Suppressor macrophage (primary cell): ENCODE results near the gene VWC2.

Experiments used
- DNase-seq, 4 experiments: peaks; one replicate each; pipeline ENCODE4 v3.0.0-alpha.2; 2020 to 2022
- total RNA-seq, 17 experiments: gene quantifications; one replicate each; lab custom pipeline; 2026; ENCODE audit warnings: mixed read lengths in 6 of 17, inconsistent platforms in 3 of 17; lab: John Stamatoyannopoulos, UW

The VWC2 gene
- 0 to 3.4 (median 0) reads per million in 17 experiments for total RNA-seq

DNA sequence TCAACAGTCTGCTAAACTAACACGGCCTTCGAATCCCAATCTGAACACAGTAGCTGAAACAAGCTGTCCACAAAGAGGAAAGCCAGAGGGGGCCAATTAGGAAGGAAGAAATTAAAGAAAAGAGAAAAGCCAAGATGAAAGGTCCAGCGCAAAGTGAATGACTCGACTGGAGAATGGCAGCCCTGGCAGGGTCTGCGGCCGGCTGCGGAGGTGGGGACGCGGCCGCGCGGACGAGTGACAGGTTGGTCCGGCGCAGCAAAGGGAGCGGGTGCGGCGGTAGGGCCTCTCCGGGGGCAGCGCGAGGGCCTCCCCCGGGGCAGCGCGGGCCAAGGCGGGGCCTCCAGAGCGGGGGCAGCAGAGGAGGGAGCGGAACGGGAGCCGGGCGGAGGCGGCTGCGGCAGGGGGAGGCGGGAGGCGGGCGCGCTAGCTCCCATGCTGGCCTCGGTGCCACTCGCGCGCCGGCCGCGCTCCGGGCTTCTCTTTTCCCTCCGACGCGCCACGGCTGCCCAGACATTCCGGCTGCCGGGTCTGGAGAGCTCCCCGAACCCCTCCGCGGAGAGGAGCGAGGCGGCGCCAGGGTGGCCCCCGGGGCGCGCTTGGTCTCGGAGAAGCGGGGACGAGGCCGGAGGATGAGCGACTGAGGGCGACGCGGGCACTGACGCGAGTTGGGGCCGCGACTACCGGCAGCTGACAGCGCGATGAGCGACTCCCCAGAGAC, at the start of gene VWC2:
Gene VWC2 (plus strand): TSS at position 421 of the 718 bp plus-strand sequence. CDS start 1,798 bp downstream, outside the sequence.
- peak in 2 of 4 experiments; percentile 13 to 24 for DNase-seq

DNA sequence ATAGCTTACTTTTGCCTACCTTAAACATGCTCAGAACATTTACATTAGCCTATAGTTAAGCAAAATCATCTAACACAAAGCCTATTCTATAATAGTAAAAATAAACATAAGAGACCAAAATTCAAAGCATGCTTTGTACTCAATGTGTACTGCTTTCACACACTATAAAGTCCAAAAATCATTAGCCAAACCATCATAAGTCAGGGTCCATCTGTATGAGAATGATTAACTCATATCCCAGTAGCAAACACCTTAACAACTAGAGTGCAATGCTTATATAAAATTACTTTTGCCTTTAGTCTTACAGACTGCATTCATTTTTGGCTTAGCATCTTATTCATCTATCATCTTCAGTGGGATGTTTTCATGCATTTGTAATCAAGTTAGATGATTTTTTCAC, 49.4 kb upstream of the VWC2 start:
- DNase-seq, result no peak

DNA sequence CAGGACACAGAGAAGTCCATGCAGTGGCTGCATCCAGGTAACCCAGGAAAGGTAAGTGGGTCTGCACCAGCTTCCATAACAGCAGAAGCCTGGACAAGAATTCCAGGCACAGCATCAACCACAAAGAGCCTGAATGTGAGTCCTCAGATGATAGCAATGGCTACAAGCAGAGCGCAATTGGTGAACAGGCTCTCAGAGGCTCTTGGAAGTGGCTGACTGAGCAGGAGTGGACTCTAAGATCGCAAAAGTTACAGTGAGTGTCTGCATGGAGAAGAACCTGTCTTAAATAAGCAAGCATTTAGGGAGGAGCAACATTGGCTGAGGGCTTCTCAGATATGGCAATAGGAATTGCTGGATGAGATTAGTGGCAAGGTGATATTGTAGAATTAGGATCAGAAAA, 41.6 kb upstream of the VWC2 start:
- no peak for DNase-seq

GRCh38 chr7:49762666-49763065, 10.8 kb upstream of the VWC2 start:
- no peak for DNase-seq

- no peak for DNase-seq
These were observed 9.6 kb upstream of the VWC2 start for GRCh38 chr7:49763791-49764190.

DNA sequence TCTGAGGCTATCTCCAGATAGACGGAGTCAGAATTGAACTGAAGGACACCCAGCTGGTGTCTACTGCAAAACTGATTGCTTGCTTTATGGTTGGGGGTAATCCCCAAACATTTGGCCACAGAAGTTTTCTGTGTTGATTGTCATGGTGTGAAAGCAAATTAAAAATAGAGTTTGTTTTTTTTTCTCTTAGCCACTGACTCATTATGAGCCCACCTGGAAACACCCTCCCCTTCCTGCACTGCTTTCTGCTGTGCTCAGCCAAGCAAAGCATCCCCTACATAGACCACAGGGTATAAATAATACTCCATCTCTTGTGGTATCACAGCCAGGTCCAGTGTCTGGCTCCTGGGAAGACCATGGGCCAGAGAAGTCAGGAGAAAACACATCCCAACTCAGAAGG, 6.5 kb upstream of the VWC2 start:
- no peak for DNase-seq

GRCh38 chr7:49767719-49768118, 5.7 kb upstream of the VWC2 start:
- no peak for DNase-seq

GRCh38 chr7:49768254-49768653, 5.2 kb upstream of the VWC2 start:
- no peak for DNase-seq

DNA sequence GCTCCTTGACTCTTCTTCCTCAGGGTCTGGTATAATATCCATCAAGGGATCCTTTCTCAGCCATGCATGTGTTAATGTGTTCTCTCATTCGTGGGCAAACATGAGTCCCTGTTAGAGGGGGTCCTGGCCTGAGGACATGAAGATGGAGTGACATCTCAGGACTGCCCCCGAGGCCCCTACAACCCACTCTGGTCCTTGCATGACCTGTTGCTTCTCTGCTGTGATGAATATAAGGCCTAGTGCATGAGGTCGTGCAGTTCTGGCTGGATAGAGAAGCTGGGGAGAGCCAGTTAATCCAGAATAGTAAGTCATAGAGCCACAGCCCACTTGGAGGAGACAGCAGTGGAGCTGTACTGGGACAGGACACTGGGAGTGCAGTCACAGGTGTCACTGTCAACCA, 4.6 kb upstream of the VWC2 start:
- no peak for DNase-seq

- DNase-seq, result no peak
These were observed 4.1 kb upstream of the VWC2 start for GRCh38 chr7:49769285-49769857.

DNA sequence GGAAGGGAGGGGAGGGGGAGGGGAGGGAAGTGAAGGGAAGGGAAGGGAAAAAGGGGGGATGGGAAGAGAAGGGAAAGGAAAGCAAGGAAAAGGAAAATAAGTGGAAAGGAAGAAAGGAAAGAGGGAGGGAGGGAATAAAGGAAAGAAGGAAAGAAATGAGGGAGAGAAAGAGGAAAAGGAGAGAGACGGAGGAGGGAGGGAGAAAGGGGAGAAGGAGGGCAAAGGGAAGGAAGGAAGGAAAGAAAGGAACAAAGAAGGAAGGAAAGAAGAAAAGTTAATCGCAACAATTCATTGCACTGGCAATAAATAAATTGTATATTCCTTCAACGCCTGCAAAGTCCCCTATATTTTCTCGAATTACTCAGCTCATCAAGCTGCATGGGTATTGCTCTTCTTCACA, 2.6 kb upstream of the VWC2 start:
- DNase-seq, result no peak

- DNase-seq, result no peak
These were observed 1.8 kb upstream of the VWC2 start for GRCh38 chr7:49771427-49772176.

DNA sequence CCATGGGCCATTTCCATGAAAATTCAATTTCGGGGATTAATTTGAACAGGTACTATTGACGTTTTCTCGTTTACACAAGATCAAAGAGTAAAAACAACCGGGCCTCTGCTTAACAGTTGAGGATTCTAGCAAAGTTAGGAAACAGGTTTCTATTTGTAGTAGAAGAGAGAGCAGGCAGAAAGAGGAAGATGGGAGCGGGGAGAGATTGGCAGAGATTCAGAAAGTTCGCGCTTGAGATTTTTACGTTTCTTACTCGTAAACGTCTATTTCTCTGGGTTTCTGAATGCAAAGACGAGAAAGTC, 571 bp upstream of the VWC2 start:
- DNase-seq, result peak in 2 of 4 experiments; percentile 4 to 14

- no peak for DNase-seq
These were observed 559 bp downstream of the VWC2 start for GRCh38 chr7:49773936-49774458.

DNA sequence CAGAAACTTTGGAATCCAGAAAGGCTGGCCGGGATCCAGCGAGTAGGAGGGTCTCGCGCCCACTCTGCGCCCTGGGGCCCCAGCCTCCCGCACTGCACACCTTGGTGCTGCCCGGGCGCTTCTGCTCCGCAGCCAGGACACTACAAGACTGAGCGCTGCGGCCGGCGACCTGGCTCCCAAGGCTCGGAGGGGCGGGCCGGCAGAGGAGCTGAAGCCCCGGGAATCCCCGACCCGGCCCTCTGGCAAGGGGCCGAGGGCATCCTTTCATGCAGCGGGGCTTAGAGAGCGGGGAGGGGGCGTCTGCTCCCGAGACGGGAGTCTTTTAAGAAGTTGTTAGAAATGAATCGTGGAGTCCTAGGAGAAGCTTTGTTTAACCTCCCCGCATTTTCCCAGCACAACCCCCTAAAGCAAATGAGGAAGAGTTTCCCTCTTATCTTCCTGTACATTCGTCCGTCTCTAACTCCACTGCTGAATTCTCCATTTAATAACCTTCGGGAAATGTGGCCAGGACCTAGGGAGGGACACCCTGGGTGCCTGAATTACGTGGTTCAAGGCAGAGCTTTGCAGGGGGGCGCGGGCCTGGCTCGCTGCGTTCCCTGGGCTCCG, 1.1 kb downstream of the VWC2 start:
- no peak for DNase-seq

DNA sequence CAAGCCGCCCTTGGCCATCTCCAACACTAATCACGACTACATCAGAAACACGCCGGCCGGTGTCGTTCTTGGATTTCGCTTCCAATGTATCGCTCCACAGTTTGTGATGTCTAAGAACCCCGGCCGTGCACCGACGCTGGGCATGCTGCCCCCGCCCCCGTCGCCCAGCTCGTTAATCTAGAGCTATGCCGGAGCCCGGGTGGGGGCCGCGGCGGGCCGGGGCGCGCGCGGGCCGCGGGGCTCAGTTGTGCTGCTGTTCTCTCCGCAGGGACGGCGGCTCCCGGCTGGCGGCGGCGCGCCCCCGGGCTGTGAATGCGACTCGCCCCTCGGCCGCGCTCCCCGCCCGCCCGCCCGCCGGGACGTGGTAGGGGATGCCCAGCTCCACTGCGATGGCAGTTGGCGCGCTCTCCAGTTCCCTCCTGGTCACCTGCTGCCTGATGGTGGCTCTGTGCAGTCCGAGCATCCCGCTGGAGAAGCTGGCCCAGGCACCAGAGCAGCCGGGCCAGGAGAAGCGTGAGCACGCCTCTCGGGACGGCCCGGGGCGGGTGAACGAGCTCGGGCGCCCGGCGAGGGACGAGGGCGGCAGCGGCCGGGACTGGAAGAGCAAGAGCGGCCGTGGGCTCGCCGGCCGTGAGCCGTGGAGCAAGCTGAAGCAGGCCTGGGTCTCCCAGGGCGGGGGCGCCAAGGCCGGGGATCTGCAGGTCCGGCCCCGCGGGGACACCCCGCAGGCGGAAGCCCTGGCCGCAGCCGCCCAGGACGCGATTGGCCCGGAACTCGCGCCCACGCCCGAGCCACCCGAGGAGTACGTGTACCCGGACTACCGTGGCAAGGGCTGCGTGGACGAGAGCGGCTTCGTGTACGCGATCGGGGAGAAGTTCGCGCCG, 1.9 kb downstream of the VWC2 start:
- DNase-seq, result peak in 1 of 4 experiments; percentile 20

GRCh38 chr7:49775949-49776443, 2.6 kb downstream of the VWC2 start:
- no peak for DNase-seq

DNA sequence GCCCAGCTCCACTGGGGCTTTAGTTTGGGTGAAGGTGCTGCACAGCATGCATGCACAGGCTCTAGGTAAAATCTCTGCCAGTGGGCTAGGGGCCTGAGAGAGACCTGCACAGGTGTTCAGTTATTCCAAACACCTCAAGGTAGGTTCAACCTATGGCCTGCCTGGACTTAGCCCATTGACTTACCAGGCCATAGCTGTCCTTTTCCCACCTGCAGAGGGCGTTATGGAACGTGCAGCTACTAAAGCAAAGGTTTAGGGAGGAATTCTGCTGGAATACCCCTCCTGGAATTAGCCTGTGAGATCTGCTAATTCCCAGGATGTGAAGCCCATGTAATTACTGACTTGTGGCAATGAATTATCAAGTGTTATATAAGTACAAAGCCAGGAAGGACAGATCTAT, 3.6 kb downstream of the VWC2 start:
- no peak for DNase-seq

DNA sequence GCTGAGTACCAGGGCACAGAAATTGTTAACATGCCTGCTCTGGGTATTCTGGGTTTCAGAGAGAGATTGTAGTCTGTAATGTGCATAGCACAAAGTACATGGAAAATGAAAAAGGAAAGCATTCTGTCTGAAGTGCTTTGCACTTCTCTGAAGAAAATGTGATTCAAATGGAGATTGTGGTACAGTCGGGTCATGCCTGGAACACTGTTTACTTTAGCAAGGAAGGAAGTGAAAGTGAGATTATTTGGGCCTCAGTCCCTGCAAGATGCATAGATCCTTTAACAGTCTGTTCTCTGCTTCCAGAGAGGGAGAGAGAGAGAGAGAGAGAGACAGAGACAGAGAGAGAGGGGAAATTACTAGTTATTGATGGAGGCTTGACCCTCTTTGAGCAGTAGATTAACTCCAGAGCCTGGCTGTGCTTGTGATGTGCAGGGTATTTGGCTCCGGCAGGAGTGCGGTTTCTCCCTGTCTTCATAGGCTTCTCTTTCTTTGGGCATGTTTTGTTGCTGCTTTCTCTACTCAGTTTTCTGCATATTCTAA, 5.4 kb downstream of the VWC2 start:
- no peak for DNase-seq

DNA sequence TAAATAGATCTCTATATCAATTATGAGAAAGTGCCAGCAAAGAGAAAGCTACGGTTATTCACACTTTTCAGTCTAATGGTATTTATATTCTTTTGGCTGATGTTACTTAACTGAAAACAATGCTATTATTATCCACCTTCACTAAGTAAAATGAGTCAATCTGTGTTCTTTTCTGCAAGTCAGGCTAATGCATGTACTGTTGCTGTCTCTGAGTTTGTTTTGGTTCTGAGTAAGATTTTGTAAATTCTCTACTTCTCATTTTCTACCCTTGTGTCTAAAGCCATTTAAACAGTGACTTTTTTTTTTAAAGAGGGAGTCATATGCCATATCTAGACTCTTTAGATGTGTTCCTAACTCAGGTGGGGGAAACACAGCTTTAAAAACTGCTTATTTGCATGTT, 7.5 kb downstream of the VWC2 start:
- no peak for DNase-seq

GRCh38 chr7:49781996-49782395, 8.6 kb downstream of the VWC2 start:
- DNase-seq, result no peak

DNA sequence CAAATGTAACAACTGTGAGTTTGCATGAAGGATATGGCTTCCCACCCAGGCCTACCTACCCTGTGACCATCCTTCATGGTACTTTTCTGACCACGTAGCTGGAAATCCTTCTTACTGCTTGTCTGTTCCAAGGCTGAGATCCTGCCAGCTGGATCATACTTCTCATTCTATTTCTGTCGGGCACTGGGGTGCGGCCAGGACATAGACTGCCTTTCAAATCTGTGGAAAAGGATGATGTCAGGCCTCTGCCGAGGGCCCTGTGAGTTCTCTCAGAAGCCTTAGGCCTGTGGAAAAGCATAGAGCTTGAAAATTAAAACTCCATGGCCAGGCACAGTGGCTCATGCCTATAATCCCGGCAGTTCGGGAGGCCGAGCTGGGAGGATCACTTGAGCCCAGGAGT, 10.0 kb downstream of the VWC2 start:
- DNase-seq, result no peak
